Hippocampal formation (tissue), 2 donors: ENCODE results near the gene PSAPL1.

ENCODE experiments used
- DNase-seq, 2 donors: peaks; one replicate each; lab custom pipeline; 2025; lab: John Stamatoyannopoulos, UW

PSAPL1 gene

GRCh38 chr4:7396186-7396910, 38.4 kb downstream of the PSAPL1 start:
- DNase-seq: no peak

GRCh38 chr4:7395645-7396044, 39.1 kb downstream of the PSAPL1 start:
- DNase-seq: no peak

GRCh38 chr4:7394681-7395451, 39.9 kb downstream of the PSAPL1 start:
- DNase-seq: no peak

- DNase-seq: no peak
Observed at GRCh38 chr4:7393601-7394575, 40.8 kb downstream of the PSAPL1 start.

- DNase-seq: no peak
Observed at GRCh38 chr4:7392438-7393421, 42.0 kb downstream of the PSAPL1 start.

GRCh38 chr4:7391637-7392437, 42.9 kb downstream of the PSAPL1 start:
- no peak for DNase-seq

GRCh38 chr4:7390906-7391636, 43.7 kb downstream of the PSAPL1 start:
- no peak for DNase-seq

- no peak for DNase-seq
Observed at GRCh38 chr4:7390336-7390735, 44.4 kb downstream of the PSAPL1 start.

- no peak for DNase-seq
Observed at GRCh38 chr4:7389719-7390118, 45.0 kb downstream of the PSAPL1 start.

GRCh38 chr4:7389101-7389701, 45.5 kb downstream of the PSAPL1 start:
- no peak for DNase-seq

GRCh38 chr4:7388627-7389026, 46.1 kb downstream of the PSAPL1 start:
- DNase-seq: no peak

GRCh38 chr4:7387925-7388324, 46.8 kb downstream of the PSAPL1 start:
- no peak for DNase-seq

GRCh38 chr4:7384929-7385890, 49.5 kb downstream of the PSAPL1 start:
- DNase-seq: no peak

- no peak for DNase-seq
Observed at GRCh38 chr4:7384003-7384928, 50.5 kb downstream of the PSAPL1 start.

- DNase-seq: no peak
Observed at GRCh38 chr4:7383266-7383665, 51.5 kb downstream of the PSAPL1 start.

- no peak for DNase-seq
Observed at GRCh38 chr4:7382634-7383014, 52.1 kb downstream of the PSAPL1 start.
